GM10847 (cell line): ENCODE measurements around the gene AGBL1.

Source experiments
- POLR2A ChIP-seq: IDR thresholded peaks from 2 replicates; pipeline ENCODE4 v1.6.1; 2011; ENCODE audit not compliant: insufficient read length; ENCODE audit errors: extremely low read depth

The AGBL1 gene

DNA sequence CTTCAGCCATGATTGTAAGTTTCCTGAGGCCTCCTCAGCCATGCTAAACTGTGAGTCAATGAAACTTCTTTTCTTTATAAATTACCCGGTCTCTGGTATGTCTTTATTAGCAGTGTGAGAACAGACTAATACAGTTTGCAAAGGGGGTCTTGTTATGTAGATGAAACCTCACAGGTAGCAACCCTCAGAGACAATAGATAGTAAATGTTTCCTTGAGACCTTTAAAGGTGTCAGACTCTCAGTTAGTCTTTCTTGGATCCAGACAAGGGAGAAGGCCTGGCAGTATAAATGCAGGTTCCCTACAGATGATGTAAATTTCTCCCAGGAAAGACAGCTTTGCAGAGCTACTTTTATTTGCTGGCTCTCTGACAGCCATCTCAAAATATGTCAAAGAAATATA is 510.8 kb downstream of the AGBL1 start:
- TF ChIP-seq POLR2A = no peak

GRCh38 chr15:86591158-86591557 is 511.5 kb downstream of the AGBL1 start:
- TF ChIP-seq POLR2A = no peak

DNA sequence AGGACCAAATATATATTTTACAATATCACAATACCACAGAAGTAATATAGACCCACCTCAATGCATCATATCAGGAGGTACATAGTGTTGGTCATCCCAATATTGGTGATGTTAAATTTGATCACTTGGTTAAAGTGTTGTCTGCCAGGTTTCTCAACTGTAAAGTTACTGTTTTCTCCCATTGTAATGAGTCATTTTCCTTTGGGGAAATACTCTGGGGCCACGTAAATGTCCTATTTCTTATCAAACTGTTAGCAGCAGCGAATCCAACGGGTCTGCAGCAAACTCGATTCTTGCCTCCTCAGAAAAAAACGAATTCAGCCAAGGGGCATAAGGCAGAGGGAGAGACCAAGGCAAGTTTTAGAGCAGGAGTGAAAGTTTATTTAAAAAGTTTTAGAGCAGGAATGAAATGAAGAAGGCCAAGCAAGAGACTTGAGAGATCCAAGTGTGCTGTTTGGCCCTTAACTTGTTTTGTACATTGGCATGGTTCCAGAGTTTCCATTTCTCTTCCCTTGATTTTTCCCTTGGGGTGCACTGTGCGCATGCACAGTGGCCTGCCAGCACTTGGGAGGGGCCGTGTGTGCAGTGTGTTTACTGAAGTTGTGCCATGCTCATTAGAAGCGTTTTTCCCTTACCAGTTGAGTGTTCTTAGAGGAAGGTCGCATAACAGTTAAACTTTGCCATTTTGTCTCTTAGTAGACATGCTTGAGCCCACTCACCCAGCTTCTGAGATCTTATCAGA is 512.5 kb downstream of the AGBL1 start:
- no peak for TF ChIP-seq POLR2A

DNA sequence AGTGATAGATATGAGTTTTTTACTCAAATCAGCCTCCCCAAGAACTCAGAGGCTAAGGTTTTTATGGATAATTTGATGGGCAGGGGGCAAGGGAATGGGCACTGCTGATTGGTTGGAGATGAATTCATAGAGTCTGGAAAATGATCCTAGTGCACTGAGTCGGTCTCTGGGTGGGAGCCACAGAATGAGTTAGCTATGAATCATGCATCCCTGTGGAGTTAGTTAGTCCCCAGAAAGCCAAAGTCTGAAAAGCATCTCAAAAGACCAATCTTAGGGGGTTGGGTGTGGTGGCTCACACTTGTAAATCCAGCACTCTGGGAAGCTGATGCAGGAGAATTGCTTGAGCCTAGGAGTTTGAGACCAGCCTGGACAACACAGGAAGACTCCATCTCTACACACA is 516.1 kb downstream of the AGBL1 start:
- no peak for TF ChIP-seq POLR2A

DNA sequence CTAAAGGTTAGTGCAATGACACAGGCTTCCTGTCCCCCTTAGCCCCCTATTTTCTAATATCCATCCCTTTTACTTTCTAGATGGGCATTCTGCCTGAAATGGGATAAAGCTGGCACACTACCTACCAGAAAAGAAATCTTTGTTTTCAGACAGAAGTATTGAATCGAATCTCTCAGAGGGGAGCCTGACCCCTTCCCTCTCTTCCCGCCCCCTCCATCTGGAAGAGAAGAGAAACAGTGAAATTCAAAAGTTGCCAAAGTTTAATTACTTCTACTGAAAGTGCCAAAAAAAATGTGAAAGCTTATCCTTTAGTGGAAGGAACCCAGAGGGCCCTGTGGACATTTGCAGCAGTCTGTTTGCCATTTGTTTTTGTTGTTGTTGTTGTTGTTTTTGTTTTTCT is 523.8 kb downstream of the AGBL1 start:
- TF ChIP-seq POLR2A = no peak

GRCh38 chr15:86608461-86609205 is 529.0 kb downstream of the AGBL1 start:
- no peak for TF ChIP-seq POLR2A

DNA sequence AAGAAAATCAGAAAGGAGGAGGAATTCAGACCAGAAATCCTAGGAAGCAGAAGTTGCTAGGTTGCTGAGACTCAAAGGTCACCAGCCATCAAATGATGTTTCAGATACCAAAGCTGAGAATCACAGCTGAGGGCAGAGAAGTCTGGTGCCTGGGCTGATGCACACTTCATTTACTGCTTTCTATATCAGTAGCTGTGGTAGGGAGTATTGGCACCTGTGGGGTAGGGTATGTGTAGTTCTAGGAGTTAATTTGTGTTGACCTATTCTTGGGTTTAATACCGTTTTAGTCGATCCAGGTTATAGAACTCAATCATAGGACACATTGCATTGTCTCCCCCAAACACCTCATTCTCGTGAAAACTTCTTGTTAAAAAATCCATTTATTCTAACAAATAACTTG is 529.6 kb downstream of the AGBL1 start:
- no peak for TF ChIP-seq POLR2A

GRCh38 chr15:86610038-86610437 is 530.4 kb downstream of the AGBL1 start:
- TF ChIP-seq POLR2A = no peak

GRCh38 chr15:86611417-86612040 is 531.9 kb downstream of the AGBL1 start:
- TF ChIP-seq POLR2A = no peak

- no peak for TF ChIP-seq POLR2A
These were observed 535.7 kb downstream of the AGBL1 start for GRCh38 chr15:86615411-86615810.

GRCh38 chr15:86615816-86616215 is 536.1 kb downstream of the AGBL1 start:
- TF ChIP-seq POLR2A = no peak

DNA sequence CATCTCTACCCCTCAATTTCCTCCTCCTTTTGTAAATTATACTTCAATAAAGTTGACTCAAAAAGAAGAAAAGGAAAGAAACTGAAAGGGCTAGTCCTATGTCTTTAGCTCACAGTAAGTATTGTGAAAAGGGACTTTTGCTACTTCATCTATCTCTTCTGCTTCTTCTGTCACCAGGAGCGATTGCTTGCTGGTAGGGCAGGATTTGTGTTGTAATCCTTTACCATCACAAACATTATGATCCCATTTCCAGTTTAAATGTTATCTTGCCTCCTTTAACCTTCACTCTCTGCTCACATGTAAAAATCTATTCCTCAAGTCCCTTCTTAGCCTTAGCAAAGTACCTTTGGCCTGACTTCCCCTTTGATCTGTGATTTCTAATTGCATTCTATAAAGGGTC is 537.1 kb downstream of the AGBL1 start:
- no peak for TF ChIP-seq POLR2A

DNA sequence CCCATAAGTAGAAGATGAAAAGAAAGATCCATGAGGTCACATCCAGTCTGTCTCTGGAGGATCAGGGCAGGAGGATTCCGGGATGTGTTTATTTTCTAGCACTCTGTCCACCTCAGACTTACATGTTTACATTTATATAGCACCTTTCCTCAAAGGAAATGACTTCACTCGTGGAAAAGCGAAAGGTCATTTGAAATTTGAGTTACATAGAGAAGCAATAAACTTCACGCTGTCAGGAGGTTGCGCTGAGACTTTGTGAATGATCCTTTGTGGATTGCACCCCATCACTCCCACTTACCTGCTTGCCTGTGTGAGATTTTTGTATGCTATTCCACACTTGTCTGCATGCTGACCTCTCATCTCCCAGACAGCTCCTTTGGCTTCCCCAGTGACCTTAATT is 540.5 kb downstream of the AGBL1 start:
- TF ChIP-seq POLR2A = no peak

GRCh38 chr15:86620641-86621349 is 541.1 kb downstream of the AGBL1 start:
- no peak for TF ChIP-seq POLR2A

GRCh38 chr15:86623236-86623635 is 543.6 kb downstream of the AGBL1 start:
- TF ChIP-seq POLR2A = no peak
